HEK293 (cell line): Measurements from ENCODE around the gene SPDL1.
A peak's percentile ranks its signal among the peaks of the same experiment; 100 is the strongest.

ENCODE experiments used
- CTCF ChIA-PET: fragments of 350-600 bp; formaldehyde crosslinking; extraction: SDS; loops from one replicate; lab custom pipeline; 2021; ENCODE audit warnings: antibody characterized with exemption; lab: Yijun Ruan, JAX
- POLR2A ChIA-PET: fragments of 300-600 bp; formaldehyde crosslinking; extraction: SDS; loops from one replicate; lab custom pipeline; 2020; ENCODE audit warnings: antibody characterized with exemption, inconsistent platforms; lab: Yijun Ruan, JAX
- H3K27ac ChIP-seq: fragments of 200-500 bp; sonication (Bioruptor generic); 2 replicates; pipeline ENCODE4 v1.5.1; 2014; ENCODE audit warnings: low read depth, low read length, control low read depth, inconsistent platforms; ENCODE audit errors: extremely low read depth
- H3K36me3 ChIP-seq, 2 experiments: fragments of 200-500 bp in 1 of 2; sonication (Bioruptor generic) in 1 of 2; 1 replicate in 1 of 2; 2 replicates in 1 of 2; pipeline ENCODE4 v1.5.1; 2014 to 2017; ENCODE audit warnings: inconsistent platforms in 2 of 2, low read length in 2 of 2; ENCODE audit not compliant: control insufficient read depth in 2 of 2, insufficient read depth in 1 of 2
- H3K4me1 ChIP-seq: fragments of 200-500 bp; sonication (Bioruptor generic); 2 replicates; pipeline ENCODE4 v1.5.1; 2014; ENCODE audit warnings: mild to moderate bottlenecking, low read length, inconsistent platforms; ENCODE audit not compliant: control insufficient read depth, insufficient read depth
- H3K4me3 ChIP-seq: 2 replicates; pipeline ENCODE4 v1.5.1; 2011; ENCODE audit warnings: low read depth, mild to moderate bottlenecking, control low read depth, low read length, moderate library complexity
- H3K9me3 ChIP-seq: fragments of 200-500 bp; sonication (Bioruptor generic); 2 replicates; pipeline ENCODE4 v1.5.1; 2014; ENCODE audit warnings: low read depth, low read length, inconsistent platforms; ENCODE audit not compliant: control insufficient read depth, insufficient read depth
- GFI1B ChIP-seq: fragments of 450-650 bp; formaldehyde crosslinking; IDR thresholded peaks from 2 replicates; pipeline ENCODE4 v1.5.1; 2016; ENCODE audit warnings: missing biosample characterization, missing genetic modification characterization
- GLI4 ChIP-seq: fragments of 450-650 bp; formaldehyde crosslinking; IDR thresholded peaks from 2 replicates; pipeline ENCODE4 v1.5.1; 2016; ENCODE audit warnings: missing biosample characterization, missing genetic modification characterization
- IKZF3 ChIP-seq: fragments of 450-650 bp; IDR thresholded peaks from 2 replicates; pipeline ENCODE4 v1.5.0; 2018; ENCODE audit warnings: missing biosample characterization, mild to moderate bottlenecking, missing genetic modification characterization, moderate library complexity
- KLF1 ChIP-seq: fragments of 450-650 bp; formaldehyde crosslinking; IDR thresholded peaks from 2 replicates; pipeline ENCODE4 v1.5.1; 2016; ENCODE audit warnings: missing biosample characterization, missing genetic modification characterization
- KLF16 ChIP-seq: fragments of 450-650 bp; formaldehyde crosslinking; IDR thresholded peaks from 2 replicates; pipeline ENCODE4 v1.5.1; 2017; ENCODE audit warnings: missing biosample characterization, missing genetic modification characterization
- KLF7 ChIP-seq: fragments of 450-650 bp; formaldehyde crosslinking; IDR thresholded peaks from 2 replicates; pipeline ENCODE4 v1.5.1; 2016; ENCODE audit warnings: missing biosample characterization, missing genetic modification characterization, borderline replicate concordance
- KLF8 ChIP-seq: fragments of 450-650 bp; formaldehyde crosslinking; IDR thresholded peaks from 2 replicates; pipeline ENCODE4 v1.5.1; 2016; ENCODE audit warnings: missing biosample characterization, missing genetic modification characterization
- KLF9 ChIP-seq: fragments of 450-650 bp; formaldehyde crosslinking; IDR thresholded peaks from 2 replicates; pipeline ENCODE4 v1.5.1; 2016; ENCODE audit warnings: missing biosample characterization, missing genetic modification characterization, low read depth
- MZF1 ChIP-seq: fragments of 450-650 bp; formaldehyde crosslinking; IDR thresholded peaks from 2 replicates; pipeline ENCODE4 v1.5.1; 2017; ENCODE audit warnings: missing biosample characterization, missing genetic modification characterization, borderline replicate concordance
- PATZ1 ChIP-seq: fragments of 450-650 bp; formaldehyde crosslinking; IDR thresholded peaks from 2 replicates; pipeline ENCODE4 v1.5.1; 2016; ENCODE audit warnings: missing biosample characterization, missing genetic modification characterization
- PBX3 ChIP-seq: sonication (generic); formaldehyde crosslinking; IDR thresholded peaks from 2 replicates; pipeline ENCODE4 v1.8.1; 2022; ENCODE audit warnings: mild to moderate bottlenecking, moderate library complexity, missing genetic modification reagents
- PRDM4 ChIP-seq: fragments of 450-650 bp; formaldehyde crosslinking; IDR thresholded peaks from 2 replicates; pipeline ENCODE4 v1.5.1; 2017; ENCODE audit warnings: missing biosample characterization, missing genetic modification characterization
- SCRT2 ChIP-seq: fragments of 450-650 bp; formaldehyde crosslinking; IDR thresholded peaks from 2 replicates; pipeline ENCODE4 v1.5.1; 2016; ENCODE audit warnings: missing biosample characterization, missing genetic modification characterization
- YY2 ChIP-seq: fragments of 450-650 bp; formaldehyde crosslinking; IDR thresholded peaks from 2 replicates; pipeline ENCODE4 v1.5.1; 2016; ENCODE audit warnings: missing biosample characterization, missing genetic modification characterization
- ZBTB26 ChIP-seq: fragments of 450-650 bp; formaldehyde crosslinking; optimal IDR thresholded peaks from 2 replicates; pipeline ENCODE3; 2016; ENCODE audit warnings: missing biosample characterization, mild to moderate bottlenecking, missing genetic modification characterization
- ZEB2 ChIP-seq: fragments of 450-650 bp; formaldehyde crosslinking; IDR thresholded peaks from 2 replicates; pipeline ENCODE4 v1.5.1; 2016; ENCODE audit warnings: missing biosample characterization, missing genetic modification characterization
- ZNF19 ChIP-seq: fragments of 450-650 bp; formaldehyde crosslinking; IDR thresholded peaks from 2 replicates; pipeline ENCODE4; 2016; ENCODE audit warnings: missing biosample characterization, missing genetic modification characterization, low read depth
- ZNF23 ChIP-seq: fragments of 450-650 bp; formaldehyde crosslinking; IDR thresholded peaks from 2 replicates; pipeline ENCODE4 v1.5.1; 2016; ENCODE audit warnings: missing biosample characterization, missing genetic modification characterization, borderline replicate concordance
- ZNF354C ChIP-seq: fragments of 450-650 bp; formaldehyde crosslinking; IDR thresholded peaks from 2 replicates; pipeline ENCODE4 v1.5.1; 2016; ENCODE audit warnings: missing biosample characterization, missing genetic modification characterization, low read depth, borderline replicate concordance
- ZNF37A ChIP-seq: fragments of 450-650 bp; IDR thresholded peaks from 2 replicates; pipeline ENCODE4 v1.5.1; 2018; ENCODE audit warnings: missing biosample characterization, missing genetic modification characterization
- ZNF514 ChIP-seq: fragments of 450-650 bp; formaldehyde crosslinking; IDR thresholded peaks from 2 replicates; pipeline ENCODE4 v1.5.1; 2016; ENCODE audit warnings: missing biosample characterization, missing genetic modification characterization
- ZNF555 ChIP-seq: fragments of 450-650 bp; formaldehyde crosslinking; conservative IDR thresholded peaks from 2 replicates; pipeline ENCODE4 v1.5.1; 2017; ENCODE audit warnings: missing biosample characterization, mild to moderate bottlenecking, missing genetic modification characterization, inconsistent platforms
- ZNF623 ChIP-seq: fragments of 450-650 bp; formaldehyde crosslinking; IDR thresholded peaks from 2 replicates; pipeline ENCODE4 v1.5.1; 2016; ENCODE audit warnings: missing biosample characterization, missing genetic modification characterization
- ZNF660 ChIP-seq: fragments of 450-650 bp; IDR thresholded peaks from 2 replicates; pipeline ENCODE4 v1.5.1; 2018; ENCODE audit warnings: missing biosample characterization, mild to moderate bottlenecking, missing genetic modification characterization
- ZNF664 ChIP-seq: fragments of 450-650 bp; formaldehyde crosslinking; IDR thresholded peaks from 2 replicates; pipeline ENCODE4 v1.5.1; 2016; ENCODE audit warnings: missing biosample characterization, missing genetic modification characterization
- ZNF670 ChIP-seq: fragments of 450-650 bp; formaldehyde crosslinking; IDR thresholded peaks from 2 replicates; pipeline ENCODE4 v1.5.1; 2016; ENCODE audit warnings: missing biosample characterization, missing genetic modification characterization, low read depth
- ZNF692 ChIP-seq: fragments of 450-650 bp; formaldehyde crosslinking; IDR thresholded peaks from 2 replicates; pipeline ENCODE4 v1.5.1; 2016; ENCODE audit warnings: missing biosample characterization, missing genetic modification characterization
- ZNF792 ChIP-seq: fragments of 450-650 bp; formaldehyde crosslinking; IDR thresholded peaks from 2 replicates; pipeline ENCODE4 v1.5.1; 2016; ENCODE audit warnings: missing biosample characterization, missing genetic modification characterization
- ZNF837 ChIP-seq: fragments of 450-650 bp; formaldehyde crosslinking; IDR thresholded peaks from 2 replicates; pipeline ENCODE4 v1.5.1; 2016; ENCODE audit warnings: missing biosample characterization, missing genetic modification characterization
- ZSCAN30 ChIP-seq: fragments of 450-650 bp; IDR thresholded peaks from 2 replicates; pipeline ENCODE4 v1.5.1; 2018; ENCODE audit warnings: missing biosample characterization, mild to moderate bottlenecking, missing genetic modification characterization, moderate library complexity

Gene SPDL1

GRCh38 chr5:169583424-169584220, at the start of gene SPDL1:
Gene SPDL1 (plus strand): TSS chr5:169583773. CDS start chr5:169588417, 4,644 bp downstream.
- CTCF ChIA-PET = interaction anchor here (0.6 to 1.4 kb wide), 3 partner anchors 11 to 402 kb away, joined by 3 to 5 read pairs (median 4); no protein-coding TSS in a partner anchor
- Histone ChIP-seq H3K4me1 (peaks cover 4% of the 10 kb centered on the region; the same call in 1 of the 2 replicates), H3K36me3 (peaks cover 0 to 15% of the 10 kb centered on the region in 2 experiments; a peak in 1 of 3 replicates), H3K27ac (peak within 1 kb of the TSS; percentile 66), H3K4me3 (peak within 1 kb of the TSS; percentile 99), H3K9me3 (no peaks in the 10 kb centered on the region)
- POLR2A ChIA-PET = interaction anchor here (0.5 to 1.4 kb wide), 16 partner anchors 8 to 1097 kb away, joined by 3 to 7 read pairs (median 4); no protein-coding TSS in a partner anchor
- TF ChIP-seq ZNF792 (tag by site-specific recombination) (no peak), ZNF664 (no peak), ZNF514 (tag by site-specific recombination) (no peak), MZF1 (tag by site-specific recombination) (no peak), ZNF354C (tag by site-specific recombination) (no peak), ZNF555 (no peak), ZSCAN30 (peak; percentile 31; the same call in 1 of the 2 replicates), IKZF3 (tag by site-specific recombination) (no peak), ZNF660 (tag by site-specific recombination) (peak; percentile 71; the same call in 1 of the 2 replicates), GLI4 (tag by site-specific recombination) (no peak), PATZ1 (no peak), GFI1B (tag by site-specific recombination) (no peak), PBX3 (CRISPR knock-in tag) (no peak), SCRT2 (no peak), KLF7 (peak; percentile 73; the same call in 1 of the 2 replicates), KLF1 (tag by site-specific recombination) (no peak; the same call in 1 of the 2 replicates), ZNF623 (tag by site-specific recombination) (no peak), ZNF23 (tag by site-specific recombination) (no peak), ZEB2 (tag by site-specific recombination) (no peak), ZNF837 (no peak), PRDM4 (tag by site-specific recombination) (no peak), ZBTB26 (peak; percentile 30), ZNF19 (tag by site-specific recombination) (no peak), KLF8 (tag by site-specific recombination) (peak; percentile 88), YY2 (tag by site-specific recombination) (peak; percentile 59; the same call in 1 of the 2 replicates), KLF16 (tag by site-specific recombination) (no peak; the same call in 1 of the 2 replicates), ZNF692 (tag by site-specific recombination) (no peak), ZNF37A (tag by site-specific recombination) (no peak), KLF9 (tag by site-specific recombination) (no peak), ZNF670 (tag by site-specific recombination) (no peak)
